HG03060 (cell line): ENCODE data around the gene SIX4.
"Not testable (repeated sequence)": the region's sequence is repeated elsewhere in the genome, so short reads cannot be mapped to it uniquely, and the experiment has no call there.

ENCODE experiments used
- ATAC-seq: cut with Tn5 transposase; IDR thresholded peaks from one replicate; pipeline ENCODE4 v1.9.1; 2021; ENCODE audit warnings: low read depth, moderate number of reproducible peaks; ENCODE audit not compliant: unreplicated experiment

SIX4 gene

DNA sequence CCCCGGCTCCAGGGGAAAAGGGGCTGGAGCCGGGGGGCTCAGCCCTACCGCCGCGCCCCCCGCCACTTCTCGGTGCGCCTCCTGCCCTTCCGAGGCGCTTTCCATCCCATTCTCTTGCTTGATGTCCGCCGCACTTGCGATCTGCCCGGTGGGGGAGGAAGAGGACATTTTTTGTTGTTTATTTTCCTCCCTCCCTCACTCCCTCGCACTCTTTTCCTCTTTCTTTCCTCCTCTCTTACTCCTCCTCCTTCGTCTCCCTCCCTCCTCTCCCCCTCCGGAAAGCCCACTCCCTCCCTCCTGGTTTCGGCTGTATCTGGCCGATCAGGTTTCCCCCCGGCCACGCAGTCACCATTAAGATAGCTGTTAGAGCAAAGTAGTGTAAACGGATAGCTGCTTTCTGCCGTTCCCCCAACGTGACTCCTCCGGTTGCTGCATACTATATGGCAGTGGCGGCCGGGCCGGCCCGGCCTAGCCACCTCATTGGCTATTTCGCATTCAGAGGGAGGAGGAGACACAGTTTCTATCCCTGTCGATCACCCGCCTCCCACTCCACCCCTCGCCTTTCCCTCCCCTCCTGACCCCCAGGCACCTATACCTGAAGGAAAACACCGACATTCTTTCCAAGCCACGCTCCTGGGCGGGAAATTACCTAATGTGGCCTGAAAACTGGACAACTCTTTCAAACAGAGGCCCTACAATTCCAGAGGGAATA is at the start of gene SIX4:
TSS of gene SIX4 (minus strand) at position 445 of the 712 bp plus-strand sequence. CDS start at position 168, 277 bp downstream.
- ATAC-seq: no peak

DNA sequence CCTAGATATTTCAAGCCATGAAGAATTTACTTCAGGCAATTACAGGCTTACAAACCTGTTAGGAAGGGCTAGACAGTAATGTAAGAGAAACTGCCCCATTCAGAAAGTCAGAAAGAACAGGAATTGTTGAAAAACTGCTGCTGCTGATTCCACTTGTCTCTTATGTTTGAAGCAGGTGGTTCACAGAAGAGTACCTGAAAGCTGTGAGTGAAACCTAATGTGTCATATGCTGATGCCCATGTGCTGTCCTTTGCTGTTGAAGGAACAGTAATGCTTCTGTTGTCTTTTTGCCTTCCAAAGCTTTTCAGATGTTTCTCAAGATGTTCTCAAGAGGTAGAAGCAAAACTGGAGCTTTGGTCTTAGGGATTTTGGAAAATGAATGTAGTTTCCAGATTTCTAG is 49.4 kb upstream of the SIX4 start:
- ATAC-seq: no peak

DNA sequence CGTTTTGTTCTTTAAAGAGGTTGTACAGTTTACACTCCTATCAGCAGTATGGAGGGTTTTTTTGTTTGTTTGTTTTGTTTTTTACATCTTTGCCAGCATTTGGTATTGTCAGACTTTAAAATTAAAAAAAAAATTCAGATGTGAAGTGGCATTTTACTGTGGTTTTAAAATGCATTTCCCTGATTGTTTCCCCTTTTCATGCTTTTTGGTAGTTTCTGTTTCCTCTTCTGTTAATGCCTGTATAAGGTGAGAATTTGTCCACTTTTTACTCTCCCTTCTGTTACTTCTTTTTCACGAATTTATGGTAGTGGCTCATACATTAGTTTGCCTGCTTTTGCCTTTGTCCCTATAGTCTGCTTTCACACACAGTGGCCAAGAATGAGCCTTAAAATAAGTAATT is 47.0 kb upstream of the SIX4 start:
- ATAC-seq: no peak

DNA sequence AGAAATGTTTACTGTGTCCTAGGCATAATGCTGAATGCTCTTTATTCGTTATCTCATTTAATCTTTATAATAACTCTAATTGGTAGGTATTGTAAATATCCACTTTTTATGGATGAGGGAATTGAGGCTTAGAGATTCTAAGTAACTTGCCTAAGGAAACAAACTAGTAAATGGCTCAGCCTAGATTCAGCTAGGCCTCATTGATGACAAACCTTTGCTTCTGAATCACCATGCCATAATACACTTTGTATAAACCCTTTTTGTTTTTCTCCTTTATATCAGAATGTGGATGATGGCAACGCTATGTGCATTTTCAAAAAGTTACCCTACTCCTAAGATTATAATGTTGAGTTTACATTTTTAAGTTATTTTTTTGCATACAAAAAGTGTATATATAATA is 44.5 kb upstream of the SIX4 start:
- ATAC-seq: no peak

DNA sequence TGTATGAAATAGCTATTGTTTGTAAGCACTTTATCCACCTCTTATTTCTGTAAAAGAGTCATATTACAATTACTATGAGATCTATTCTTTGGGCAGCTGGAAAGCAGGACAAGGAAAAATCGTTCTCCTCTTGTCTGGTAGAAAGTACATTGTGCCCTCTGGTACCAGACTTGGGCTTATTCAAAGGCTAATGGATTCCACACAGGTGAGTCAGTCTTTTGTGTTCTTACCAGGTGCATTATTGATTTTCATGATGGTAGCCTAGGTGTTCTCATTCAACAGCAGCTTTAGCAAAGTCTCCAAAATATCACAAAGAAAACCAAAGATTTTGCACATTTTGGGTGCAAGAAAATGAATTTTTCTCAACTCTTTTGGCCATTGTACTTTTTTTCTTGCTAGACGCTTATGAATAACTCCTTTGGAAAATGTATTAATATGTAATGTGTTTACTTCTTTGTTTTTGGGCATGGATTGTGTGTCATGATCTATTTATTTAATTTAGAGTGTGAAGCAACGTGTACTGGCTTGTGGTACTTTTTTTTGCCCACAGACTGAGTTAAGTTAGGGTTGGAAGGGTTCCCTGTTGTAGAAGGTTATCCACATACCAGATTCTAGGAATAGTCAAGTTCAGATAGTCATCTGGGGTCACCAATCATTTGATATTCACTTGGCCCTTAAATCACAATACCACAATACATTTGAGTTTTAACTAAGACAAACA is 36.7 kb upstream of the SIX4 start:
- no peak for ATAC-seq

DNA sequence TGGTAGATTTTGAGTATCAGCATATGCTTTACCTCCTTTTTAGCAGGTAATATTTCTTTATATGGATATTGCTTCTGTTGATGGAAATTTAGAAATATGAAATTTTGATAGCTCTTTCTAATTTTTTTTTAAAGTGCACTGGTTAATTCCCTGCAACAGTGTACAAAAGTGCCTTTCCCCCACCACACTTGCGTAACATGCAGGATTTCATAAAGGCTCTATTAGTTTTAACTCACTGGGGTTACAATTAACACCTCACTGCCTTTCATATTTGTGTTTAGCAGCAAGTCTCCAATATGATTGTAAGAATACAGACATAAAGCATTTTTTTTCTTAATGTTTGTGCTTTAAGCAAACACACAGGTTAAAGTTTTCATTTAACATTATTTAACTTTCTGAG is 36.1 kb upstream of the SIX4 start:
- no peak for ATAC-seq

DNA sequence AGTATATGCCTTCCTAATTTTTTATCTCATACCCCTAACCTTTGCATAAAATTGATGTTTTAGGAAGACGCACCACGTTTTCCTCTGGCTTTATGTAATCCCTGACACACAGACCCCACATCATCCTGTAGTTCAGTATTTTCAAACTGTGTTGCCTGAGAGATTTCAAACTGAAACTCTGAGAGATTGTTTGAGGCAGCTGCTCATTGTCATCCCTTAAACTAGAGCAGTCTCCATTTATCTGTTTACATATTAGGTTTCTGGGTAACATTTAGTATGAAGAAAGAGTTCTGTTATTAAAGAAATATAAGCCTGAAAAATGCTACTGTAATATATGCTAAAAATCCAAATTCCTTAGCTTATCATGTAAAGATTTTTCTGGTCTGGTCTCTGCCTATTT is 34.7 kb upstream of the SIX4 start:
- ATAC-seq: no peak

DNA sequence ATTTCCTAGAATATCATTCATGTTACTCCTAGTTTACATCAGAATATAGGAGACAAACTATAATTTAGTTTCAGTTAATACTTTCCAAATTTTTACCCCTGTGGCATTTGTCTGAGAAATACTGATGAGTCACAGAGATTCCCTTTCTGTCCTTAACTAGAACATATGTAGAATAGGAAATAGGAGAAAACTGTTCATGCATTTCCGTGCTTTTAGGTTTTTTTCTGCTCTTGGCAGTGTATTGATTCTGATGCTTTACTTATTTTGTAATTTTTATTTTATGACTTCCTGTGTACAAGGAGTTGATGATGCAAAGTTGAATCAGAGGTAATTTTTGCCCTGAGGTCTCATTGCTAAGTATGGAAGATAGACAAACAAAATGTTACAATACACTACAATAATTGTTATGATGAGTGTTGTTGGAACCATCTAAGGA is 33.4 kb upstream of the SIX4 start:
- ATAC-seq: no peak

DNA sequence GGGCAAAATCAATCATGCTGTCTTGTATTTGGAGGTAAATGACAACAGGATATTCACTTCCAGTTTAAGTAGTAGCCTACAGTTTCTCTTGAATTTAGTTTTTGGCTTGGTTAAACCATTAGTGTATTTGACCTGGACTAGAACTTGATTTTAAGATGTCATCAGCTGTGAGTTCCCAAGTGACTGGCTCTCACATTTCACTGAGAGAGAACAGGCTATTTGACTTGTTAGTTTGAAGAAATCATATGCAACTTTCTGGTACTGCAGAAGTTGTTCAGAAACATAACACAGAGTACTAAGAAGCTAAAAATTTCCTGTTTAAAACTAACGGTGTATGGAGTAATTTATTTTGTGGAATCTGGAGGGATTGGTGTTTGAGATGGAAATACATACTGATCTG is 32.7 kb upstream of the SIX4 start:
- ATAC-seq: no peak

DNA sequence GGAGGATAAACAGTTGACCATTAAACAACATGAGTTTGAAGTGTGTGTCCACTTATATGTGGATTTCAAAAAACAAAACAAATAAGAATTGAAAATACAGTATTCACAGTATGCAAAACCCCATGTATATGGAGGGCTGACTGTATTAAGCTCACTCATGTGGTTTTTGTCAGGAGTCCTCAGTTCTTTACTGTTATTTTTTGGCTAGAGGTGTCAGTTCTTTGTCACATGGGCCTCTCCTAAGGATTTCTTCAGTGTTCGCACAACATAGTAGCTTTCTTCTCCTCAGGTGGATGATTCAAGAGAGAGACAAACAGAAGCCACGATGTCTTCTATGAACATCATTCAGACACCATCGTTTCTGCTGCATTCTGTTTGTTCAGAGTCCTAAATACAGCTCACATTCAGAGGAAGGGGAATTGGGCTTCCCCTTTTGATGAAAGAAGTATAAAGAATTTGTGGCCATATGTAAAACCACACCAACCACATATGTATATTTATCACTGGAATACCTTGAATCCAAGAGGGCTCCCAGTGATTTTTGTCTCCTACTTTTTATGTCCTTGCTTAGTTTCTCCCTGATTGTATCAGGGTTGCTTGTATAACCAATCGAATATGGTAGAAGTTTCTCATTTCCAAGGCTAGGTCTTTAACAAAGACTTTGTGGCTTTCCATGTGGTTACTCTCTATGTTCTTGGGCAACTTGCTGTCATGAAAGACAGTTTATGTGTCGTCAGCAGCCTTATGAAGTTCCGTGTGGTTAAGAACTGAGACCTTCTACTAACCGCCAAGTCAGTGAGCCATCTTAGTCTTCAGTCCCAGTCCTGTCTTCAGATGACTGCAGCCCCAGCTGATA is 29.3 kb upstream of the SIX4 start:
- ATAC-seq: peak; percentile 93

DNA sequence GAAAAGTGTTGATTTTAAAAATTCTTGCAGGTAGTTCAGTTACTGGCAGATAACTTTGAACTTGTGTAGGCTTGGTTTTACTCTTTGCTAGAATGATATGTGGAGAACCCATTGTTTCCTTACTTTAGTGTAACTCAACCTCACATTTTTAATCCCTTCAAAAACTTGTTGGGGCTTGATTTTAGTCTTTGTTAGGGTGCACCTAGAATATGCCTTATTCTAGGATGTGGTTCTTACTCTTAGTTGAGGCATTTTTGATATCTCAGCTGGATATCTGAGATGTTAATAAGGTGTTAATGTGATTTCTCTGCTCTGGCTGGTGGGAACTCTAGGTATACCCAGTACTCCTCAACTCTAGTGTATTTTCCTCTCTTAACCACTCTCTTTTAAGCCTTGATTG is 20.4 kb upstream of the SIX4 start:
- no peak for ATAC-seq

DNA sequence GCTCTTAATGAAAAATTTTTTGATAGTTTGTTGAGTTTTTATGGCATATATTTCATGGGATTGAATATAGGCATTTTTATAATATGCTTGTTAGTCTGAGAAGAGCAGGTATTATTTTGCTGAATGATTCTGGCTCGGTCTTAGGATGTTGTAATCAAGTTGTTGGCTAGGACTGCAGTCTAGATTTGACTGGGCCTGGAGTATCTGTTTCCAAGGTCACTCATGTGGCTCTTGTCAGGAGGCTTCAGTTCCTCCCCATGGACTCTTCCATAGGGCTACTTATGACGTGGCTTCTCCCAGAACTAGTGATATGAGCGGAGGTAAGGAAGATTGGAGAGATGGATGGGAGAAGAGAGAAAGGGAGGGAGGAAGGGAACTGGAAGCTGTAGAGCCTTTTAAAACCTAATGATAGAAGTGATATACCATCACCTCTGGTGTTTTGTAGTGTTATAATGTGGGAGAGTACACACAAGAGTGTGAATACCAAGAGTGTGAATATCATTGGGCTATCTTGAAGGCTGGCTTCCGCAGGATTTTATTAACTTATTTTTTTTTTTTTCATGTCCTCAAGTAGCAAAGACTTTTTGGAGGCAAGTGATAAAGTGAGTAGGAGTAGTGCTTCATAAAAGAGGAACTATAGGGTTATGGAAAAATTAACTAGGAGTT is 14.8 kb upstream of the SIX4 start:
- ATAC-seq: no peak

DNA sequence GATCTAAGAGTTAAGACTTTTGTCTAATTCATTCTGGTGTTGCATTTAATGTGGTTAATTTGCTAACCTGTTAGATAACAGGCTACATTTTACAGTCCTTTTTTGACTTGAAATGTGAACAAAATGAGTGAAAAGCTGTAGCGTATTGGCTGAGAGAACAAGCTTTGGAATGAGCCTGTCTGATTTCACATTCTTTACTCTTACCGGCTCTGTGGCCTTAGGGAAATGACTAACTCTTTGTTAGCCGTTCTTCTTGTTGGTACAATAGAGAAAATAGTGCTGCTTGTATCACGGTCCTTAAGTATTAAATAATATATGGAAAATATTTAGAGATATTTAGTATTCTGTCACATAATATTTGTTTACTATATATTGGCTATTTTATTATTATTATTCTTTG is 12.3 kb upstream of the SIX4 start:
- ATAC-seq: no peak

DNA sequence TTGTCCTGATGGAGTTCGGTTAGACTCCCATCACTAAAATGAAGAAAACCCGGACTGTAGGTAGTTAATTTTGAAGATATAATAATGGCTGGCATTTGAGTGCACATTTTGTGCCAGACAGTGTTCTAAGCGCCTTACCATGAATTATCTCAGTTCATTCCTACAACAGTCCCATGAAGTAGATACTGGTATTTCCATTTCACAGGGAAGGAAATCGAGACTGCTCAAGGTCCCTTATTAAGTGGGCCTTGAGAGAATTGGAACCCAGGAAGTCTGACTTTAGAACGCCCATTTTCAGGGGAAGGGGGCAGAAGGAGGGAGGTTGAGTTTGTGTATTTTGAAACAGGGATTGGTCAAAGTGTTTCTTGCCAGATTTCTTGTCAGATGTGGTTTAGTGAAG is 11.3 kb upstream of the SIX4 start:
- ATAC-seq: no peak

DNA sequence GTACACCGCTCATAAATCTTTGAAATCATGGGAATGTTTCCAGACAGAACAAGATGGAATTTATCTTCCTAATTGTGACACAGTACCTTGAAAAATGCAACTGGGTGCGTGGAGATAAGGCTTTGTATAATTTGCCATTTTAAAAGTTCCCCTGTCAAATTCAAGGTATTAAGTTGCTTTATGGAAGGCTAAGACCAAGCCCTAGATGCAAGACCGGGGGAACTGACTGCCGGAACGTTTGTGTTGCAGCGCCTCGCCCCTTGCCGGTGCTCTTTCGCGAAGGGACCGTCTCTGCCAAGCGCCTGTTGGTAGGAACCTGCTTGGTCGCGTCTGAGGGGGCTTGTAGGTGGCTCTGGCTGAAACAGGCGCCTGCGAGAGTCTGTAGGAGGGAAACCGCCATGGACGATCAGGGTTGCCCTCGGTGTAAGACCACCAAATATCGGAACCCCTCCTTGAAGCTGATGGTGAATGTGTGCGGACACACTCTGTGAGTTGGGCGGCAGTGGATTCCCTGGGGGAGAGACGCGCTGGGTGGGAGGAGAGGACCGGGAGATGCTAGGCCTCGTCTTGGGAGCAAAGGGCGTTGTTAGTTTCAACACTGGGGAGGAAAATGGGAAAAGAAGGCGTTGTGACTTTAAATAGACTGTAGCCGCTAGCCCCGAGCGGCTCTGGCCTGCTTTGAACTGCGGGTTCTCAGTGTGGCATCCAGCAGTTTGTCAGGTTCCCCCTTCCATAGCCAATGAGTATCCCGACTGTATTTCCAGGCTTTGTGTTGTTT is 10.5 kb upstream of the SIX4 start, which contains the start of gene MNAT1:
TSS of gene MNAT1 (plus strand) at position 297 of the 778 bp plus-strand sequence. CDS start at position 399, 102 bp downstream.
- ATAC-seq: peak; percentile 78

DNA sequence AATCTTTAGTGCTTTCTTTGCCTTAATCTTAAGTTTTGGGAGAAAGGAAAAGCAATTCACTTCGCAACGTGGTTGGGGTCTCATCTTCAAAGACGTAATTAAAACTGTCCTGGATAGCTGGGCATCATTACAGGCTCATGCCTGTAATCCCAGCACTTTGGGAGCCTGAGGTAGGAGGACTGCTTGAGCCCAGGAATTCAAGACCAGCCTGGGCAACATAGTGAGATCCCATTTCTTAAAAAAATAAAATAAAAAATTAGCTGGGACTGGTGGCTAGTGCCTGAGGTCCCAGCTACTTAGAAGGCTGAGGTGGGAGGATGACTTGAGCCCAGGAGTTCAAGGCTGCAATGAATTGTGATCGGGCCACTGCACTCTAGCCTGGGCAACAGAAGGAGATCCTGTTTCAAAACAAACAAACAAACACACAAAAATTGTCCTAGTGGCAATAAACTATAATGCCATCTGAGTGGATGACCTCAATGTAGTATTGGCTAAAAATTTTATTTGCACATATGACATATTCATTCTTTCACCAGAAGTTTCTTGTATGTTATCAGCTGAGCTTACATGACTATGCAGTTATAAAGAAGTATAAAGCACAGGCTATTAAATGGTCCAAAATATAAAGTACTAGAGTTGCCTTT is 8.8 kb upstream of the SIX4 start:
- no peak for ATAC-seq

DNA sequence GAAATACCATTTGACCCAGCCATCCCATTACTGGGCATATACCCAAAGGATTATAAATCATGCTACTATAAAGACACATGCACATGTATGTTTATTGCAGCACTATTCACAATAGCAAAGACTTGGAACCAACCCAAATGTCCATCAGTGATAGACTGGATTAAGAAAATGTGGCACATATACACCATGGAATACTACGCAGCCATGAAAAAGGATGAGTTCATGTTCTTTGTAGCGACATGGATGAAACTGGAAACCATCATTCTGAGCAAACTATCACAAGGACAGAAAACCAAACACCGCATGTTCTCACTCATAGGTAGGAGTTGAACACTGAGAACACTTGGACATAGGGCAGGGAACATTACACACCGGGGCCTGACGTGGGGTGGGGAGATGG is 7.1 kb upstream of the SIX4 start:
- ATAC-seq: not testable (repeated sequence)

DNA sequence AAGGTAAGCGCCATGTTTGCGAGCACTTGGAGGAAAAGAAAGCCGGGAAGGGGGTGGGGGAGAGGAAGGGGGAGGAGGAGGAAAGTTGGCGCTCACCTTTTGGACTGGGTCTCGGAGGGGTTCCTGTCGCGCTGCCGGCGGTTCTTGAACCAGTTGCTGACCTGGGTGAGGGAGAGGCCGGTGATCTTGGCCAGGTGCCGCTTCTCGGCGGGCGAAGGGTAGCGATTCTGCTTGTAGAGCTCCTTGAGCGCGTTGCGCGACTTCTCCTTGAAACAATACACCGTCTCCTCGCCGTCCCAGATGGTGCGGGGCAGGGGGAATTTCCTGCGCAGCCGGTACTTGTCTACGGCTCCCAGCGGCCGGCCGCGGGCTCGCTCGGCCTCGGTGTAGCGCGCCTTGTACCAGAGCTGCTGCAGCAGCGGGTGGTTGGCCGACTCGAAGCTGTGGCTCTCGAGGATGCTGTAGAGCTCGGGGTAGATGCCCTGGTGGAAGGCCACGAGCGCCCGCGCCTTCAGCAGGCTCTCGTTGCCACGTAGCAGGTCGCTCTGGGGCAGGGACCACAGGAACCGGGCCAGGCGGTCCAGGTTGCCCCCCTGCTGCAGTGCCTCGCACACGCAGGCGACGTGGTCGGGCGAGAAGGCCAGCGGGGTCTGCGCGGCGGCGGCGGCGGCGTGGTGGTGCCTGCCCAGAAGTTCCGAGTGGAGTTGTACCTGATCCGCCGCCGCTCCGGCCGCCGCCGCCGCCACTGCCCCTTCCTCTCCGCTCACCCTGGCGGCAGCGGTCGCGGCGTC is 840 bp downstream of the SIX4 start:
- ATAC-seq: no peak
